Activated T-cell treated with anti-CD3 and anti-CD28 coated beads, Interleukin-2, amount 50 U/mL, for 1 hour (primary cell): ENCODE measurements around the gene CPN2.

ENCODE experiments used
- DNase-seq: peaks from one replicate; pipeline ENCODE4 v3.0.0-alpha.2; 2020

Gene CPN2

GRCh38 chr3:194310060-194310835 lies 40.9 kb downstream of the CPN2 start:
- DNase-seq, result peak; percentile 4

DNA sequence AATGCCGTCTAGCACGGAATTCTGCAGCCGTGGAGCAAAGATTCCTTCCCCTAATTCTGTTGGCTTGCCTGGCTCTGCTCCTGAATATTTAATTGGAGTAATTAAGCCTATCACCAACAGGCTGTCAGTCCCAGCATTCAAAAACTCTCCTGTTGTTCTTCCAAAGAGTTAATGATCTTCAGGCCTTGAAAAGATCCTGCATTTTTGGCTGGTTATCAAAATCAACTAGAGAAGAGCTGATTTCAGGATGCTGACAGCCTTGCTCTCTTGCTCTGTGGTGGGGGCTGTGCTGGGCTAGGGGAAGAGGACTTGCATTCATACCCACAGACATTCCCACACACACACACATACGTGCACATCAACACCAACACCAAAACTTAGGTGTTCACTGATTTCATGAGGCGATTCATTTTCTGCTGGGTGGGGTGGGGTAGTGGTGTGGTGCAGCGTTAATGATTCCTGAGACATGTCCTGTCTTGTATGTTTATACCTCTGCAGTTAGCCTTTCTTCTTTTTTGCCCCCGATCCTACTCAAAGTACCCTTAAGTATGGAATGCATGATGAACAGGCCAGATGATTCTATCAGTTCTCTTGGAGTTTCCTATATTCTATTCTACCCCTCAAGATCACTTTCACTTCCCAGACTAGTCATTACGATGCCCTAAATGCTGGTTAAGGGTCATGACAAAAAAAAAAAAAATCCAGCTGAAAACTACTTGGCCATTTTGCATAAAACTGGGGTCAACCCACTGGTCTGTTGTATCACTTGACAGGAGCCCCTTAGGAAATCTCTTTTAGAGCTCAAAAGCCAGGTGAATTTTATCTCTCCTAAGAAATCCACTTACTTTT lies 42.3 kb downstream of the CPN2 start:
- DNase-seq, result no peak

GRCh38 chr3:194307849-194308248 lies 43.3 kb downstream of the CPN2 start:
- DNase-seq, result no peak

DNA sequence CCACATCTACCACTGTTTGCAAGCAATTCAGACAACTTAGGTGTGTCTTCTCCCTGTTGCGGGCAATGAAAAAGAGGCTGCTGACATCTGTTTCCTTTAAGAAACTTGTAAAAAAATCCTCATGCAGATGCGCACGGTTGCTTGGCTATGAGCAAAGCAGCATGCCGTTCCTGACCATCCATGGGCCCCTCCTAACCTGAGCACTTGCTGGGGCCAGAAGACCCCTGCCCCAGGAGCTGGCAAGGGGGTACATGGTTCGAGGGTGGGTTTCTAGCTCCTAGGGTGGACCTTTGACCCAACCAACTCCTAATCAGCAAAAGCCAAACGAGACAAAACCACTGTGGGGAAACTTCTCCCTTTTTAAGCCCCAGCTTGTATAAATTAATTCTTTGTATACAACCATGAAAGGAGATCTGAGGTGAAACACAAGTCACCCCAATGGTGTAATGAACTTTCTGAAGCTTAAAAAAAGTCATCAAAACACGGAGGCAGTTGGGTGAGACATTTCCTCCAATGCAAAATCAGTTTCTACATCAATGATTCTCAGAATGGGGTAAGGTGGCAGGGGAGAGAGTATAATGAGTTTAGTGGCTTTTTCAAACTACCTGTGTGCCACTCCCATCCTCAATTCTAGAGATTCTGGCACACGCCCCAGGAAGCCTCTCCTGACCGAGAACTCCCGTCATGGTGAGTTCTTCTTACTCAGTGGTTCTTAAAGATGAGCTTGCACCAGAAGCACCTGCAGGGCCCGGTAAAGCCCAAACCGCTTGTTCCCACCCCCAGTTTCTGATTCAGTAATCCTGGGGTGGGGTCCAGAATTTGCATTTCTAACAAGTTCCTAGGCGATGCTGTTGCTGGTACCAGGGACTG lies 44.1 kb downstream of the CPN2 start:
- DNase-seq, result no peak

- DNase-seq, result peak; percentile 56
These were observed 44.9 kb downstream of the CPN2 start for GRCh38 chr3:194306109-194306686.

- DNase-seq, result no peak
These were observed 45.6 kb downstream of the CPN2 start for GRCh38 chr3:194305356-194306108.

DNA sequence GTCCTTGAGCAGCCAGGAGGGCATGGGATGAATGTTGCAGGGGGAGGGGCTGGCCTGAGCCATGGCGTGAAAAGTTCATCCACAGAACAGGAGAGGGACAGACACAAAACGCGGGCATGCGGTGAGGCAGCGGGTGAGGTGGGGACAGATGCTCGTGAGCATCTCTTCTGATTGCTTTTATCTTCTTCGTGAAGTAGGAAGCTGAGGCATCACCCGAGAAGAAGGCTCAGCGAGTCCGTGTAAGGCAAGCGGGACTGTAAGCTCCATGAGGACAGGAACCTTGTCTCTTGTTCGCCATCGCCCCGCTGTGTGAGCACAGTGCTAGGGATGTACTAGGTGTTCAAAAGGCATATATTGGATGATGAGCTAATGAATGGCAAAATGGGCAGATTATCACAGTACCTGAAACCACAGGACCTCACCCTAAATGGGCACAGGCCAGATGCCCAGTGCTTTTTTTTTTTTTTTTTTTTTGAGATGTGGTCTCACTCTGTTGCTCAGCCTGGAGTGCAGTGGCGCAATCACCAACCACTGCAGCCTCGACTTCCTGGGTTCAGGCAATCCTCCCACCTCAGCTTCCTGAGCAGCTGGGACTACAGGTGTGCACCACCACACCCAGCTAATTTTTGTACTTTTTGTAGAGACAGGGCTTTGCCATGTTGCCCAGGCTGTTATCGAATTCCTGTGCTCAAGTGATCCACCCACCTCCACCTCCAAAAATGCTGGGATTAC lies 46.8 kb downstream of the CPN2 start:
- DNase-seq, result no peak

DNA sequence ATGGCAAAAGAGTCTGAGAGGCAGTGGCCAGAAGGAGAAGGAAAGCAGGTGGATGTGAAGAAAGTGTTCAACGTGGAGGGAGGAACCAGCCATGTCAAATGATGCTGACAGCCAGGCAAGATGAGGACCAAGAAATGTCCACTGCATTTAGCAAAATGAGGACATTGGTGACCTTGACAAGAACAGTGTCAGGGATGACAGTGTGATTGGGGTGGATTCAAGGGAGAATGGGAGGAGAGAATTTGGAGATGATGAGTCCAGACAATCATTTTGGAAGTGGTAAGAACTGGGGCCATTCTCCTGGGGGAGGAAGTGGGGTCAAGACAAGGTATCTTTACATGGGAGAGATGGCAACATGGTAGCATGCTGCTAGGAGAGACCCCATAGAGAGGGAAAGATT lies 47.4 kb downstream of the CPN2 start:
- DNase-seq, result no peak

DNA sequence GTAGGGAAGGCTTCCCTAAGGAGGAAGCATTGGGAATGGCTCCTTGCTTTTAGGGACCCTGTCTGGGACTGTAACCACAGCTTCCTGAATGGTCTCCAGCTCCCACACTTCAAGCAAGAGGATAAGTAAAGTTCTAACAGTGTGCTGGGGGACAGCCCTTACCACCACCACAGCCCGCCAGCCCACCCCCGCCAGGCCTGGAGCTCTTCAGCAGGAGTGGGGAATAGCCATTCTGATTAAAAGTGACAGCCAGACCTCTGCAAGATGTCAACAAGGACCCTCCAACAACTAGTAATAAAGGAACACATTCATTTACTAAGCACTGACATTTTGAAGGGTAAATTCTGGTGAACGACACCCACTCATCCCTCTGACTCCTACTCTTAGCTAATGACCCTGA lies 49.4 kb downstream of the CPN2 start:
- DNase-seq, result no peak

- DNase-seq, result no peak
These were observed 50.2 kb downstream of the CPN2 start for GRCh38 chr3:194300936-194301335.

GRCh38 chr3:194300382-194300758 lies 50.8 kb downstream of the CPN2 start:
- DNase-seq, result no peak

- no peak for DNase-seq
These were observed 52.5 kb downstream of the CPN2 start for GRCh38 chr3:194298331-194299227.

- DNase-seq, result no peak
These were observed 54.5 kb downstream of the CPN2 start for GRCh38 chr3:194296454-194297263.

- DNase-seq, result no peak
These were observed 56.3 kb downstream of the CPN2 start for GRCh38 chr3:194294895-194295214.

- DNase-seq, result no peak
These were observed 56.8 kb downstream of the CPN2 start for GRCh38 chr3:194294199-194294894.

DNA sequence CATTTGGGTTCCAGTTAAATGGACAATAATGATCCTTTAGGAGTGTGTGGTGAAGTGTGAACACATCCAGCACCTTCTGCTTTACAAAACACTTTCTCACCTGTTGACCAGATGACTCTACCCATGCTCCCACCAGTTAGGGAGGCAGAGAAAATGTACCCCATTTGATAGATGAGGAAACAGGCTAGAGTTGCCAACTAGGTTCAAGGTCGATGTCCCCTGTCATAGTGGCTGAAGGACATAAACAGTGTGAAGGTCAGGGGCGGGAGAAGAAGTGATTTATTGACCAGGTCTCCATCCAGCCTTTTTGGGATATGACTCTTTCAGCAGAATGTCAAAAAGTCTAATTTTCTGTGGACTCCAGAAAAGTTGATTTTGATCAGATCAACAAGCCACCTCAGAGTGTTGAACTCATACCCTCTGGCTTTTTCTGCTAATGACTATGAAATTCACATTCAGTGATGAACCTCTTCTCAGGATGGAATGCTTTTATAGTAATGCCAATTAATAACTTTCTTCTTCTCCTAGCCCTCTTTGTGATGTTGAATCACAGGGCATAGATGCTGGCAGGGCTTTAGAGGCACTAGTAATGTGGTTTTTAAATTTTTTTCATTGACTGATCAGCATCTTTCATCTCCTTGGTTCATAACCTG lies 57.5 kb downstream of the CPN2 start:
- DNase-seq, result no peak

DNA sequence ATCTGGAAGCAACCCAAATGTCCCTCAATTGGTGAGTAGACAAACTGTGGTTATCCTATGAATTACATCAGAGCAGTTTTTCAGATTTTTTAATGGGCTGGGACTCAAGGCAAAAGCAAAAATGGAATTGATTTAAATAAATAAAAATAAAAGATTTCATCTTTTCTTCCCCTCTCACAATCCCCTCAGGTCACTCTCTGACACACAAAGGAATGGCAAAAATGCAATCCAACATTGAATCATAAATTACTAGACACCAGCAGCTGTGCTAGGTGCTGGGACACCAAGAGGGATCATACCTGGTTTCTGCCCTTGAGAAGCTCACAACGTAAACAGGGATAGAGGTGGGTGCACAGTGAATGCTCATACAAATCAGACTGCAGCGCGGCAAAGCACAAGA lies 58.8 kb downstream of the CPN2 start:
- DNase-seq, result no peak
